RWPE2 (cell line): ENCODE measurements around the gene CCNQ.

Experiments
- ATAC-seq: fragments of 200-7000 bp; cut with Tn5 transposase; 3 replicates; pipeline ENCODE4 v1.9.1; 2021; ENCODE audit warnings: low read depth
- DNase-seq: peaks from one replicate; pipeline ENCODE4 v3.0.0-alpha.2; 2020; ENCODE audit warnings: low spot score
- H3K27ac ChIP-seq: fragments of 450-650 bp; 2 replicates; pipeline ENCODE4 v1.5.1; 2017; ENCODE audit warnings: mild to moderate bottlenecking; ENCODE audit not compliant: poor library complexity, severe bottlenecking
- H3K27me3 ChIP-seq: fragments of 250-450 bp; sonication (Bioruptor Pico); 2 replicates; pipeline ENCODE4 v1.5.1; 2021; ENCODE audit warnings: mild to moderate bottlenecking, moderate library complexity; ENCODE audit not compliant: insufficient read depth, poor library complexity, severe bottlenecking
- H3K36me3 ChIP-seq: fragments of 250-450 bp; sonication (Bioruptor Pico); 2 replicates; pipeline ENCODE4 v1.5.1; 2020; ENCODE audit warnings: low read depth, mild to moderate bottlenecking, moderate library complexity
- H3K4me1 ChIP-seq: fragments of 250-450 bp; sonication (Bioruptor Pico); 2 replicates; pipeline ENCODE4 v1.5.1; 2021; ENCODE audit warnings: mild to moderate bottlenecking, moderate library complexity; ENCODE audit not compliant: insufficient read depth, poor library complexity, severe bottlenecking
- H3K4me3 ChIP-seq: fragments of 250-450 bp; sonication (Bioruptor Pico); 2 replicates; pipeline ENCODE4 v1.5.1; 2021; ENCODE audit warnings: mild to moderate bottlenecking, moderate library complexity; ENCODE audit not compliant: severe bottlenecking
- H3K9me3 ChIP-seq: fragments of 250-450 bp; sonication (Bioruptor Pico); 2 replicates; pipeline ENCODE4 v1.5.1; 2021; ENCODE audit warnings: mild to moderate bottlenecking, moderate library complexity; ENCODE audit not compliant: severe bottlenecking
- TF ChIP-seq, protein P1 (sequence below): fragments of 450-650 bp; IDR thresholded peaks from one replicate; pipeline ENCODE4 v1.5.1; 2017; ENCODE audit warnings: mild to moderate bottlenecking, moderate library complexity; ENCODE audit not compliant: poor library complexity, severe bottlenecking

Gene CCNQ

DNA sequence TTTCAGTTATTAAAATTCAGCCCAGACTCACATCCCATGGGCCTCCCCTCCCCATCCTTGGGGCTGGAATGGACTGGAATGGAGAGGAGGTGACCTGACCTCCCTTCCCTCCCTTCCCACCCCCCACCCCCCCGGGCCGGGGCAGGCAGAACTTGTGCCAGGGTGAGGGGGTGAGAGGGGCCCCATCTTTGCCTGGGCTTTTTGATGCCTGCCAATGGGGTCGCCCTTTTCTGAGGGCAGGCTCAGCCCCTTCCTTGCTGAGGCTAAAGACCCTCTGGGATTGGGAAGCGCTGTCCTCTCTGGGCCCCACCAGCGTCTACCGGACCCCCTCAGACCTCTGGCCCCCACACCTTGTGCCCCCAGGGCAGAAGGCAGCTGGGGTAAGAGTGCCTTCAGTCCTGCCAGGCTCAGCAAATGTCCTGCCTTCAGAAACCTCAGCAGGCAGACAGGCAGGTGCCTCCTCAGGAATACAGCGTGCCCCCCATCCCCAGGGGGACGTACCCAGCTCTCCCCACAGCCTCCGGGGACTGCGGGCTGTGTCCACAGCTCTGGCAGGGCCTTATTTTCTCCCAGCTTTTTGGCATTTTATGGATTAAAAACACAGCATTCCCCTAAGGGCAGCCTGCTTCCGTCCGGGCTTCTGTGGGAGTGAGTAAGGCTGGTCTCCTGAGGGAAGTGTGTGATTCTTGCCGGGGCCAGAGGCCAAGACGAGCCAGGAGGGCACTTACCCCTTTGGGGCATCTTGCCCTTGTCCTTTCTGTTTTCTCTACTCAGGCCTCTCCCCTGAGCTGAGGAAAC is 12.6 kb upstream of the CCNQ start:
- DNase-seq: no peak
- Histone ChIP-seq H3K27ac (no peak overlapping the region), H3K27me3 (no peaks in the 10 kb centered on the region), H3K4me1 (no peaks in the 10 kb centered on the region), H3K9me3 (no peaks in the 10 kb centered on the region), H3K4me3 (no peak overlapping the region), H3K36me3 (no peaks in the 10 kb centered on the region)
- TF ChIP-seq, protein P1, sequence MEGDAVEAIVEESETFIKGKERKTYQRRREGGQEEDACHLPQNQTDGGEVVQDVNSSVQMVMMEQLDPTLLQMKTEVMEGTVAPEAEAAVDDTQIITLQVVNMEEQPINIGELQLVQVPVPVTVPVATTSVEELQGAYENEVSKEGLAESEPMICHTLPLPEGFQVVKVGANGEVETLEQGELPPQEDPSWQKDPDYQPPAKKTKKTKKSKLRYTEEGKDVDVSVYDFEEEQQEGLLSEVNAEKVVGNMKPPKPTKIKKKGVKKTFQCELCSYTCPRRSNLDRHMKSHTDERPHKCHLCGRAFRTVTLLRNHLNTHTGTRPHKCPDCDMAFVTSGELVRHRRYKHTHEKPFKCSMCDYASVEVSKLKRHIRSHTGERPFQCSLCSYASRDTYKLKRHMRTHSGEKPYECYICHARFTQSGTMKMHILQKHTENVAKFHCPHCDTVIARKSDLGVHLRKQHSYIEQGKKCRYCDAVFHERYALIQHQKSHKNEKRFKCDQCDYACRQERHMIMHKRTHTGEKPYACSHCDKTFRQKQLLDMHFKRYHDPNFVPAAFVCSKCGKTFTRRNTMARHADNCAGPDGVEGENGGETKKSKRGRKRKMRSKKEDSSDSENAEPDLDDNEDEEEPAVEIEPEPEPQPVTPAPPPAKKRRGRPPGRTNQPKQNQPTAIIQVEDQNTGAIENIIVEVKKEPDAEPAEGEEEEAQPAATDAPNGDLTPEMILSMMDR: no peak
- ATAC-seq: no peak

DNA sequence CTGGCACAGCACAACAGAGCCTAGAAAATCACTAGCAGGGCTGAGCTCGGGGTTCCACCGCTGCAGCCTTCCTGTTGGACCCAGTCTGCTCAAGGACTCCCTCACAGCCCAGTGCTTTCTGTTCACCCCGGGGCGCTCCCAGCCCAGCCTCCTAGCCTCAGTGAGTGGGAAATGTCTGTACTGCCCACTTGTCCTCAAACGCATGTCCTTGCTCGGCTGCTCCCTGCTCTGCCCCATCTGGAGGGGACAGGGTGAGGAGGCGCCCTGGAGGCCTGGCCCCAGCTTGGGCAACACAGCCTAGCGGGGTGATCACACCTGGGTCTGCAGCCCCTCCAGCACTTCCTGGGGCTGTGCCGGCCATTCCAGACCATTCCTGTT is 11.9 kb upstream of the CCNQ start:
- Histone ChIP-seq H3K4me1 (no peaks in the 10 kb centered on the region), H3K4me3 (no peak overlapping the region), H3K9me3 (no peaks in the 10 kb centered on the region), H3K27me3 (no peaks in the 10 kb centered on the region), H3K36me3 (no peaks in the 10 kb centered on the region), H3K27ac (no peak overlapping the region)
- TF ChIP-seq, protein P1: no peak
- ATAC-seq (no peak), DNase-seq (no peak)

DNA sequence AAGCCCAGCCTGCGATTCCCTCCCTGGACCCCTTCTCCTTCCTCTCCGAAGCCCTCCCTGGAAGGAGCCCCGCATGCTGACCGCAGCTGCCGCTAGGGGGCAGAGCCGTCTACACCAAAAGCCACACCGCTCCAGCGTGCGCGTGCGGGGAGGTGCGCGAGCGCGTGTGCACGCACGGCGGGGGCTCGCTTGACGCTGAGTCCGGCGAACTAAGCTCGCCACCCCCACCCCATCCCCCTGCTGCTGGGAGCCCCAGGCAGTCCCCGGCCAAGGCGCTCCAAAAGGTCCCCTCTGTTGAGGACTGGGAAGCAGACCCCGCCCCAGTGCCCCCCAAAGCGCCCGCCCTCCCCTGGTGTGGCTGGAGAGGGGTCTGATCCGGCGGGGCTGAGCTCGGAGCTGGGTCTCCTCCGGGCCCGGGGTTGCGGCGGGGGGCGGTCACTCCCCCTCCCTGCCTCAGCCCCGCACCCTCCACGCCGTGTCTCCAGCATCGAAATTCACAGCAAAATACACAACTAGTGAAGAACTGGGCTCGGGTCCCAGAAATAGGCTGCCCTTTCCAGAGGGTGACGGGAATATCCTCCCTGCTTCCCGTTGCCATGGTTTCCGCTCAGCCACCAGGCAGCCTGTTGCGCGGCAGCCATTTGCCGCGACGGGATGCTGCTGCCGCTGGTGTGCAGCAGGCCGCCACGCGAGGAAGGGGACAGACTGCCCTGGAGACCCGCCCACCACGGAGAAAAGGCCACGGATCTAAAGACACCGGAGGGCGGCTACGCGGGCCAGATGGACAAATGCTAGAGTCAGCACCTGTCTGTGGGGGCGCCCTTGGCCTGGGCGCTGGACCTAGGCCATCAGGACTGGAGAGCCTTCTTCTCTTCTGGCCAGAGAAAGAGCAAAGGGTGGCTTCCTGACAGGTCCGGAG is 11.2 kb upstream of the CCNQ start:
- H3K27ac ChIP-seq: no peak overlapping the region
- DNase-seq (no peak), ATAC-seq (peak; percentile 92)
- H3K27me3 ChIP-seq: no peaks in the 10 kb centered on the region
- H3K4me1 ChIP-seq: no peaks in the 10 kb centered on the region
- H3K4me3 ChIP-seq: peak overlapping the region; percentile 16
- H3K9me3 ChIP-seq: no peaks in the 10 kb centered on the region
- TF ChIP-seq, protein P1: peak; percentile 71
- no peaks in the 10 kb centered on the region for H3K36me3 ChIP-seq

DNA sequence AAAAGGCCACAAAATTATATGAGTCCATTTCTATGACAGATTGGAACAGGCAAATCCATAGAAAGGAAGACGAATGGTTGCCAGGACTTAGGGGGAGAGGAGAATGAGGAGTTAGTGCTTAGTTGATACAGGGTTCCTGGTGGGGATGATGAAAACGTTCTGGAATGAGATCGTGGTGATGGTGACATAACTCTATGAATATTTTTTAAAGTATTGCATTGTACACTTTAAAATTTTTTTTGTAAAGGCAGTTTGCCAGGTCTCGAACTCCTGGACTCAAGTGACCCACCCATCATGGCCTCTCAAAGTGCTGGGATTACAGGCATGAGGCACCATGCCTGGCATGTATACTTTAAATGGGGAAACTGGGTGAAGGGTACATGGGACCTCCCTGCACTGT is 9.9 kb upstream of the CCNQ start:
- H3K9me3 ChIP-seq: no peaks in the 10 kb centered on the region
- DNase-seq (no peak), ATAC-seq (no peak)
- no peak overlapping the region for H3K4me3 ChIP-seq
- H3K27ac ChIP-seq: no peak overlapping the region
- TF ChIP-seq, protein P1: no peak
- no peaks in the 10 kb centered on the region for H3K27me3 ChIP-seq
- H3K36me3 ChIP-seq: no peaks in the 10 kb centered on the region
- H3K4me1 ChIP-seq: no peaks in the 10 kb centered on the region

DNA sequence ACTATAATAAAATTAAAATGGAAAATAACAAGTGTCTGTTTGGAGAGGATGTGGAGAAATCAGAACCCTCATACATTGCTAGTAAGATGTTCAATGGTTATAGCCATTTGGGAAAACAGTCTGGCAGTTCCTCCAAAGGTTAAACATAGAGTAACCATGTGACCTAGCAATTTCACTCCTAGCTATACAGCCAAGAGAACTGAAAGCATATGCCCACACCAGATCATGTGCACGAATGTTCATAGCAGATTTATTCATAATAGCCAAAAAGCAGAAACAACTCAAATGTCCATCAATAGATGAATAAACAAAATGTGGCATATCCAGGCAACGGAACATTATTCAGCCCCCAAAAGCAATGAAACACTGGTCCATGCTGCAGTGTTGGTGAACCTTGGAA is 9.4 kb upstream of the CCNQ start:
- DNase-seq (no peak), ATAC-seq (no peak)
- H3K4me3 ChIP-seq: no peak overlapping the region
- no peak overlapping the region for H3K27ac ChIP-seq
- no peaks in the 10 kb centered on the region for H3K27me3 ChIP-seq
- H3K9me3 ChIP-seq: no peaks in the 10 kb centered on the region
- TF ChIP-seq, protein P1: no peak
- H3K36me3 ChIP-seq: no peaks in the 10 kb centered on the region
- no peaks in the 10 kb centered on the region for H3K4me1 ChIP-seq
